Measurements from ENCODE around the gene TAS2R14. TPM values are rescaled to one million over a fixed set of nuclear protein-coding genes. Genes with fewer than 3 reads are reported as not detected.

The TAS2R14 gene
- total and polyA plus RNA-seq, 2 experiments from 2014 or later: 0.59 to 6.6 TPM

- Histone ChIP-seq H2AFZ (no peak overlapping the region), H3K9me2 (replicated peaks; ENCODE audit: insufficient read depth) (no peaks in the 10 kb centered on the region), H3K4me3 (no peak overlapping the region), H3K4me2 (no peak overlapping the region), H3K27ac (no peak overlapping the region), H3K36me3 (replicated peaks; ENCODE audit: insufficient read depth, low read depth) (no peaks in the 10 kb centered on the region), H3K27me3 (no peaks in the 10 kb centered on the region), H3K79me2 (peaks cover 14% of the 10 kb centered on the region), H3K9me3 (ENCODE audit: low read depth) (no peaks in the 10 kb centered on the region), H4K20me1 (ENCODE audit: insufficient read depth, poor library complexity, severe bottlenecking) (no peaks in the 10 kb centered on the region), H3K4me1 (ENCODE audit: insufficient read depth) (no peaks in the 10 kb centered on the region)
- no peak for DNase-seq (ENCODE audit: low spot score)
- TF ChIP-seq EZH2phosphoT487 (IDR thresholded peaks at IDR 0.05; ENCODE audit: low read depth, severe bottlenecking, unreplicated experiment): no peak
- TF ChIP-seq CTCF (IDR thresholded peaks at IDR 0.05; ENCODE audit: poor library complexity): no peak
- TF ChIP-seq EZH2 (IDR thresholded peaks at IDR 0.05; ENCODE audit: borderline replicate concordance): no peak
- 91% methylated on average over 2 of the region's 2 CpGs for WGBS (ENCODE audit: low lambda C conversion rate, missing lambda C conversion rate)
Measured at GRCh38 chr12:10959804-10960203, 20.7 kb upstream of the TAS2R14 start.

- H3K4me1 ChIP-seq (ENCODE audit: insufficient read depth): no peaks in the 10 kb centered on the region
- no peak overlapping the region for H3K4me3 ChIP-seq
- no peaks in the 10 kb centered on the region for H3K36me3 ChIP-seq (replicated peaks; ENCODE audit: insufficient read depth, low read depth)
- no peak overlapping the region for H2AFZ ChIP-seq
- no peaks in the 10 kb centered on the region for H3K9me3 ChIP-seq (ENCODE audit: low read depth)
- DNase-seq (ENCODE audit: low spot score): no peak
- no peak overlapping the region for H3K4me2 ChIP-seq
- no peak for TF ChIP-seq EZH2phosphoT487 (IDR thresholded peaks at IDR 0.05; ENCODE audit: low read depth, severe bottlenecking, unreplicated experiment)
- TF ChIP-seq CTCF (IDR thresholded peaks at IDR 0.05; ENCODE audit: poor library complexity): no peak
- TF ChIP-seq EZH2 (IDR thresholded peaks at IDR 0.05; ENCODE audit: borderline replicate concordance): no peak
- no peak overlapping the region for H3K27ac ChIP-seq
- no peaks in the 10 kb centered on the region for H3K27me3 ChIP-seq
- no peaks in the 10 kb centered on the region for H4K20me1 ChIP-seq (ENCODE audit: insufficient read depth, poor library complexity, severe bottlenecking)
- H3K79me2 ChIP-seq: peaks cover 16% of the 10 kb centered on the region
- H3K9me2 ChIP-seq (replicated peaks; ENCODE audit: insufficient read depth): no peaks in the 10 kb centered on the region
Measured at GRCh38 chr12:10957741-10958140, 18.7 kb upstream of the TAS2R14 start.

- Histone ChIP-seq H3K27ac (no peak overlapping the region), H3K27me3 (no peaks in the 10 kb centered on the region), H3K9me3 (ENCODE audit: low read depth) (no peaks in the 10 kb centered on the region), H3K4me2 (no peak overlapping the region), H3K4me1 (ENCODE audit: insufficient read depth) (no peaks in the 10 kb centered on the region), H3K79me2 (peaks cover 16% of the 10 kb centered on the region), H2AFZ (no peak overlapping the region), H3K4me3 (no peak overlapping the region), H4K20me1 (ENCODE audit: insufficient read depth, poor library complexity, severe bottlenecking) (no peaks in the 10 kb centered on the region), H3K36me3 (replicated peaks; ENCODE audit: insufficient read depth, low read depth) (no peaks in the 10 kb centered on the region), H3K9me2 (replicated peaks; ENCODE audit: insufficient read depth) (no peaks in the 10 kb centered on the region)
- TF ChIP-seq CTCF (IDR thresholded peaks at IDR 0.05; ENCODE audit: poor library complexity) (no peak), EZH2 (IDR thresholded peaks at IDR 0.05; ENCODE audit: borderline replicate concordance) (no peak), EZH2phosphoT487 (IDR thresholded peaks at IDR 0.05; ENCODE audit: low read depth, severe bottlenecking, unreplicated experiment) (no peak)
- DNase-seq (ENCODE audit: low spot score): no peak
Measured at GRCh38 chr12:10956085-10956484, 17.0 kb upstream of the TAS2R14 start.

GRCh38 chr12:10952645-10953044 lies 13.6 kb upstream of the TAS2R14 start:
- no peak for DNase-seq (ENCODE audit: low spot score)
- Histone ChIP-seq H3K27me3 (no peaks in the 10 kb centered on the region), H3K4me2 (no peak overlapping the region), H4K20me1 (ENCODE audit: insufficient read depth, poor library complexity, severe bottlenecking) (no peaks in the 10 kb centered on the region), H3K9me2 (replicated peaks; ENCODE audit: insufficient read depth) (no peaks in the 10 kb centered on the region), H3K79me2 (peaks cover 16% of the 10 kb centered on the region), H3K9me3 (ENCODE audit: low read depth) (no peaks in the 10 kb centered on the region), H3K4me1 (ENCODE audit: insufficient read depth) (no peaks in the 10 kb centered on the region), H3K4me3 (no peak overlapping the region), H2AFZ (no peak overlapping the region), H3K27ac (no peak overlapping the region), H3K36me3 (replicated peaks; ENCODE audit: insufficient read depth, low read depth) (no peaks in the 10 kb centered on the region)
- TF ChIP-seq EZH2 (IDR thresholded peaks at IDR 0.05; ENCODE audit: borderline replicate concordance): no peak
- no peak for TF ChIP-seq CTCF (IDR thresholded peaks at IDR 0.05; ENCODE audit: poor library complexity)
- TF ChIP-seq EZH2phosphoT487 (IDR thresholded peaks at IDR 0.05; ENCODE audit: low read depth, severe bottlenecking, unreplicated experiment): no peak
- 98% methylated on average over 4 of the region's 4 CpGs for WGBS (ENCODE audit: low lambda C conversion rate, missing lambda C conversion rate)

Measured in hepatocyte (in vitro differentiated cells).